WTC11 (cell line): Measurements from ENCODE around the gene ADAP1.

Experiments used
- ATF3 ChIP-seq: sonication (generic); formaldehyde crosslinking; conservative IDR thresholded peaks from 2 replicates; pipeline ENCODE4 v1.8.1; 2022; ENCODE audit warnings: mild to moderate bottlenecking, missing genetic modification reagents
- CBFB ChIP-seq: sonication (generic); formaldehyde crosslinking; IDR thresholded peaks from 2 replicates; pipeline ENCODE4 v1.8.1; 2022; ENCODE audit warnings: mild to moderate bottlenecking, low read depth, missing genetic modification reagents
- CREM ChIP-seq: sonication (generic); formaldehyde crosslinking; IDR thresholded peaks from 2 replicates; pipeline ENCODE4 v1.8.1; 2022; ENCODE audit warnings: mild to moderate bottlenecking, missing genetic modification reagents, moderate library complexity
- CTCF ChIP-seq: fragments of 200-600 bp; IDR thresholded peaks from 2 replicates; pipeline ENCODE4 v1.8.0; 2022; ENCODE audit warnings: antibody characterized with exemption
- FOXJ3 ChIP-seq: sonication (generic); formaldehyde crosslinking; IDR thresholded peaks from 2 replicates; pipeline ENCODE4 v1.9.0; 2021; ENCODE audit warnings: missing genetic modification reagents, mild to moderate bottlenecking, borderline replicate concordance
- GABPB1 ChIP-seq: sonication (generic); formaldehyde crosslinking; IDR thresholded peaks from 2 replicates; pipeline ENCODE4 v1.8.1; 2023; ENCODE audit warnings: mild to moderate bottlenecking, missing genetic modification reagents
- MAX ChIP-seq: sonication (generic); formaldehyde crosslinking; IDR thresholded peaks from 2 replicates; pipeline ENCODE4 v1.8.0; 2022; ENCODE audit warnings: mild to moderate bottlenecking, missing genetic modification reagents
- MLX ChIP-seq: sonication (generic); formaldehyde crosslinking; IDR thresholded peaks from 2 replicates; pipeline ENCODE4 v1.8.1; 2023; ENCODE audit warnings: mild to moderate bottlenecking, missing genetic modification reagents, moderate library complexity
- NFYB ChIP-seq: sonication (generic); formaldehyde crosslinking; conservative IDR thresholded peaks from 2 replicates; pipeline ENCODE4 v1.8.0; 2022; ENCODE audit warnings: low read depth, missing genetic modification reagents
- NR1H2 ChIP-seq: sonication (generic); formaldehyde crosslinking; IDR thresholded peaks from 2 replicates; pipeline ENCODE4 v1.9.0; 2021; ENCODE audit warnings: mild to moderate bottlenecking, moderate library complexity, missing genetic modification reagents
- TCF7 ChIP-seq: sonication (generic); formaldehyde crosslinking; IDR thresholded peaks from 2 replicates; pipeline ENCODE4 v1.8.0; 2022; ENCODE audit warnings: mild to moderate bottlenecking, low read depth, missing genetic modification reagents, moderate library complexity
- USF2 ChIP-seq: sonication (generic); formaldehyde crosslinking; IDR thresholded peaks from 2 replicates; pipeline ENCODE4 v1.8.1; 2023; ENCODE audit warnings: mild to moderate bottlenecking, missing genetic modification reagents, moderate library complexity
- ZNF121 ChIP-seq: sonication (generic); formaldehyde crosslinking; IDR thresholded peaks from 2 replicates; pipeline ENCODE4 v1.8.0; 2023; ENCODE audit warnings: missing genetic modification reagents
- ZNF416 ChIP-seq: fragments of 250-450 bp; sonication (Bioruptor Pico); IDR thresholded peaks from 2 replicates; pipeline ENCODE4 v1.9.0; 2021; ENCODE audit warnings: mild to moderate bottlenecking, inconsistent platforms

GRCh38 chr7:945147-945555 lies 9.3 kb downstream of the ADAP1 start:
- TF ChIP-seq CTCF (no peak), ATF3 (CRISPR knock-in tag) (no peak), NFYB (CRISPR knock-in tag) (no peak), MAX (no peak), ZNF121 (CRISPR knock-in tag) (no peak), NR1H2 (no peak), USF2 (no peak), ZNF416 (no peak), FOXJ3 (CRISPR knock-in tag) (no peak), CBFB (CRISPR knock-in tag) (no peak), TCF7 (CRISPR knock-in tag) (no peak), MLX (no peak), CREM (CRISPR knock-in tag) (no peak), GABPB1 (no peak)
